Fibroblast of pulmonary artery (primary cell): ENCODE measurements around the gene GCSH.

Experiments used
- DNase-seq: peaks from one replicate; pipeline ENCODE4 v3.0.0-alpha.2; 2010; ENCODE audit warnings: low read depth
- H3K4me3 ChIP-seq: replicated peaks from 2 replicates; pipeline ENCODE4 v1.5.1; 2011; ENCODE audit warnings: low read depth, mild to moderate bottlenecking, control low read depth, low read length, moderate library complexity
- CTCF ChIP-seq: IDR thresholded peaks from 2 replicates; pipeline ENCODE4 v1.5.1; 2011; ENCODE audit warnings: mild to moderate bottlenecking, control low read depth, low read length, inconsistent platforms; ENCODE audit errors: missing control alignments

GCSH gene

GRCh38 chr16:81095953-81096714, at the start of gene GCSH:
Gene GCSH, minus strand, starts transcription at chr16:81096395. Its CDS starts 117 bp downstream, at chr16:81096278.
- TF ChIP-seq CTCF: no peak
- DNase-seq: peak; percentile 99
- peak within 1 kb of the TSS; percentile 78 for H3K4me3 ChIP-seq

DNA sequence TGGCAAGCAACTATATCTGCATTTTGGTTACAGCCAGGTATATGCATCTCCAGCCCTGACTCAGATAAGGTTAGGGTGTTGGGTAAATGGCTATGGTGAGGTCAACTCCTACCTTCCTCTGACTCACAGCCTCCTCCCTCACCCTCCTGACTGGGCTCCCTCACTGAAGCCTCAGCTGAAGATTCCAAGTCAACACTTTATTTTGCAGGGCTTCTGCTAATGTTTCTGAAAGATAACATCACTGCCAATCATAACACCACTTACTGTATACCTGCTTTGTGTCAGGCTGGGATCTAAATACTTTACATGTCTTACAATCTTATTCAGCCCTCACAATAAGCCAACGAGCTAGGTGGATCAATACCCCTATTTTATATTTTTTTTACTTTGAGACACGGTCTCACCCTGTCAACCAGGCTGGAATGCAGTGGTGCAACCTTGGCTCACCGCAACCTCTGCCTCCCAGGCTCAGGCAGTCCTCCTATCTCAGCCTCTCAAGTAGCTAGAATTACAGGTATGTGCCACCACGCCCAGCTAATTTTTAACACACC, 47.8 kb upstream of the GCSH start:
- TF ChIP-seq CTCF: no peak

GRCh38 chr16:81142864-81143263, 46.7 kb upstream of the GCSH start:
- DNase-seq: no peak
- H3K4me3 ChIP-seq: no peak overlapping the region
- no peak for TF ChIP-seq CTCF

More for the DNA sequence above, 47.8 kb upstream of the GCSH start:
- no peak for DNase-seq
- no peak overlapping the region for H3K4me3 ChIP-seq

- TF ChIP-seq CTCF: no peak
- H3K4me3 ChIP-seq: no peak overlapping the region
- DNase-seq: no peak
These were observed 45.0 kb upstream of the GCSH start for GRCh38 chr16:81140930-81141780.

DNA sequence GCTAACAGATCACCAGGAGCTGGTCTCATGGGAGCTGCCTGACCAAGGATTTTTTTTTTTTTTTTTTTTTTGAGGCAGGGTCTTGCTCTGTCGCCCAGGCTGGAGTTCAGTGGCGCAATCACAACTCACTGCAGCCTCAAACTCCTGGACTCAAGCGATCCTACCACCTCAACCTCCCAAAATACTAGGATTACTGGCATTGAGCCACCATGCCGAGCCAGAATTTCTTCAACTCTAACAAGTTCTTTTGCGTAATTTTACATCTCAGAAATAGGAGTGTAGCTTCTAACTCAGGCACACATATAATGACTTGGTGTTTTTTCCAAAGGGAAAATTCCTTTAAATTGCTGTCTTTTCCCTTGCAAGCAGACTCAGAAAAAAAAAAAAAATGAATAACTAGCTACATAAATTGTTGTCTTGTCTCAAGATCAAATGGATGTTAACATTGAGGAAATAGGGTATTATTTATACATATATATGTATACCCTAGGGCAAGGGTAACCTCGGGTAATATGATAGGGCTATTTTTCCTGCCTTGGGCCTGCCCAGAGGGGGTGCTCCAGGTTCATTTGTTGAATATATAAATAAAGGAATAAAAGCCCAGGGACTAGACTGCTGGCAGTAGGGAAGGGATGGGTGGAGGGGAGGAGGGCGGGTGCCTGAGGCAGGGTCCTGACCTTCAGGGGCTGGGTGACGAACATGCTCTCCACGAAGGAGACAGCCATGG, 42.8 kb upstream of the GCSH start:
- no peak for TF ChIP-seq CTCF
- H3K4me3 ChIP-seq: no peak overlapping the region
- no peak for DNase-seq

DNA sequence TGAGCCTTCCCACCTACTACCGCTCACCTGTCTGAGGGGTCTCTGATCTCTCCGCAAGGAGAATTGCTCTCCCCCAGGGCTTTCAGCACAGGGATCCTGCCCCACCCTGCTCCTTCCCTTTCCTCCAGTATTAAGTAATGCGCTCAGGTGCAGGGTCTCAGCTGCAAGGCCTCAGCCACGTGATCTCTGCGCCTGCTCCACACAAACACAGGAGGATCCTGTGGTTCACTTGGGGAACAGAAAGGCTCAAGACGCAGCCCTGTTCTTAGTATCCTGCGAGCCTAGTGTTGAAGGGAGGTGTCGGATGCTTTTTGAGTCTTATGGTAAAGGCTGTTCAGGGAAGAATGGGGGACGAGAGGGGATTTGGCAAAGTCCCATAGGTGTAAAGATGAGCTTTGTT, 41.6 kb upstream of the GCSH start:
- no peak for DNase-seq
- no peak for TF ChIP-seq CTCF
- no peak overlapping the region for H3K4me3 ChIP-seq
